ENCODE data around the gene RPA1. TPM values are rescaled to one million over a fixed set of nuclear protein-coding genes. Genes with fewer than 3 reads are reported as not detected.

RPA1 gene
- total RNA-seq, 1 experiment from 2014 or later = 201 TPM

- Histone ChIP-seq H3K36me3 (ENCODE audit: low read depth) (peaks cover 27% of the 10 kb centered on the region), H3K79me2 (ENCODE audit: low read depth) (peaks cover 45% of the 10 kb centered on the region), H3K4me1 (replicated peaks; ENCODE audit: insufficient read depth) (no peaks in the 10 kb centered on the region), H2AFZ (no peak overlapping the region), H3K4me2 (no peak overlapping the region), H3K27ac (no peak overlapping the region), H3K27me3 (ENCODE audit: insufficient read depth, low read depth) (no peaks in the 10 kb centered on the region), H3K4me3 (no peak overlapping the region), H3K9me3 (ENCODE audit: insufficient read depth, low read depth) (no peaks in the 10 kb centered on the region), H4K20me1 (ENCODE audit: insufficient read depth) (peaks cover 51% of the 10 kb centered on the region), H3K9me2 (ENCODE audit: insufficient read depth) (no peaks in the 10 kb centered on the region), H3F3A (ENCODE audit: insufficient read depth, low read depth) (no peaks in the 10 kb centered on the region; the same call in 1 of the 2 replicates)
- no peak for DNase-seq
- ChIA-PET POLR2A (ENCODE audit: unreplicated experiment) (interaction anchor here (0.6 kb wide), 1 partner anchor 329 kb away, joined by 7 read pairs; no protein-coding TSS in a partner anchor), CTCF (interaction anchor here (0.6 kb wide), 1 partner anchor 190 kb away, joined by 4 read pairs; no protein-coding TSS in a partner anchor)
- no TSS peak for BruUV-seq (replicated peaks)
- TF ChIP-seq EZH2 (IDR thresholded peaks at IDR 0.05; ENCODE audit: low read depth) = no peak
- no peak for TF ChIP-seq CTCF (conservative IDR thresholded peaks at IDR 0.05)
- intact Hi-C loops (cut with micrococcal nuclease; ENCODE audit: unreplicated experiment) = no loop called here
Measured at GRCh38 chr17:1839516-1839915, 9.7 kb downstream of the RPA1 start.

- no peaks in the 10 kb centered on the region for H3F3A ChIP-seq (ENCODE audit: insufficient read depth, low read depth)
- CTCF ChIA-PET = no interaction called here
- H3K27me3 ChIP-seq (ENCODE audit: insufficient read depth, low read depth) = no peaks in the 10 kb centered on the region
- H2AFZ ChIP-seq = no peak overlapping the region
- peaks cover 33% of the 10 kb centered on the region for H3K36me3 ChIP-seq (ENCODE audit: low read depth)
- peaks cover 30% of the 10 kb centered on the region; the same call in 1 of the 2 replicates for H4K20me1 ChIP-seq (ENCODE audit: insufficient read depth)
- intact Hi-C loops (cut with micrococcal nuclease; ENCODE audit: unreplicated experiment) = no loop called here
- H3K27ac ChIP-seq = no peak overlapping the region
- H3K4me3 ChIP-seq = no peak overlapping the region
- no peak for TF ChIP-seq EZH2 (IDR thresholded peaks at IDR 0.05; ENCODE audit: low read depth)
- no peak for TF ChIP-seq CTCF (conservative IDR thresholded peaks at IDR 0.05)
- H3K9me2 ChIP-seq (ENCODE audit: insufficient read depth) = no peaks in the 10 kb centered on the region
- H3K79me2 ChIP-seq (ENCODE audit: low read depth) = peaks cover 21% of the 10 kb centered on the region
- no peak overlapping the region for H3K4me2 ChIP-seq
- DNase-seq = no peak
- H3K9me3 ChIP-seq (ENCODE audit: insufficient read depth, low read depth) = no peaks in the 10 kb centered on the region
- POLR2A ChIA-PET (ENCODE audit: unreplicated experiment) = no interaction called here
- BruUV-seq (replicated peaks) = no TSS peak
- H3K4me1 ChIP-seq (replicated peaks; ENCODE audit: insufficient read depth) = no peaks in the 10 kb centered on the region
Measured at GRCh38 chr17:1843947-1844346, 14.1 kb downstream of the RPA1 start.

GRCh38 chr17:1847191-1847590, 17.4 kb downstream of the RPA1 start:
- no TSS peak for BruUV-seq (replicated peaks)
- peaks cover 33% of the 10 kb centered on the region for H3K36me3 ChIP-seq (ENCODE audit: low read depth)
- no peak for DNase-seq
- no peaks in the 10 kb centered on the region for H3K9me2 ChIP-seq (ENCODE audit: insufficient read depth)
- H3K27ac ChIP-seq = no peak overlapping the region
- H3K4me1 ChIP-seq (replicated peaks; ENCODE audit: insufficient read depth) = no peaks in the 10 kb centered on the region
- H3F3A ChIP-seq (ENCODE audit: insufficient read depth, low read depth) = no peaks in the 10 kb centered on the region
- intact Hi-C loops (cut with micrococcal nuclease; ENCODE audit: unreplicated experiment) = no loop called here
- no peak overlapping the region for H3K4me3 ChIP-seq
- no peaks in the 10 kb centered on the region for H3K27me3 ChIP-seq (ENCODE audit: insufficient read depth, low read depth)
- no peak overlapping the region for H2AFZ ChIP-seq
- H3K79me2 ChIP-seq (ENCODE audit: low read depth) = no peaks in the 10 kb centered on the region
- no peak overlapping the region for H3K4me2 ChIP-seq
- TF ChIP-seq EZH2 (IDR thresholded peaks at IDR 0.05; ENCODE audit: low read depth) (no peak), CTCF (conservative IDR thresholded peaks at IDR 0.05) (no peak)
- CTCF ChIA-PET = no interaction called here
- H3K9me3 ChIP-seq (ENCODE audit: insufficient read depth, low read depth) = no peaks in the 10 kb centered on the region
- peaks cover 14% of the 10 kb centered on the region for H4K20me1 ChIP-seq (ENCODE audit: insufficient read depth)
- POLR2A ChIA-PET (ENCODE audit: unreplicated experiment) = interaction anchor here (0.6 kb wide), 1 partner anchor 9 kb away, joined by 13 read pairs; no protein-coding TSS in a partner anchor

Data from PC-9 (cell line).